Measurements from ENCODE around the gene KCNMA1. TPM values are rescaled to one million over a fixed set of nuclear protein-coding genes. Genes with fewer than 3 reads are reported as not detected.

Gene KCNMA1
- total RNA-seq, 3 donors from 2014 or later: 13.6 to 37.8 (median 15.1) TPM

DNA sequence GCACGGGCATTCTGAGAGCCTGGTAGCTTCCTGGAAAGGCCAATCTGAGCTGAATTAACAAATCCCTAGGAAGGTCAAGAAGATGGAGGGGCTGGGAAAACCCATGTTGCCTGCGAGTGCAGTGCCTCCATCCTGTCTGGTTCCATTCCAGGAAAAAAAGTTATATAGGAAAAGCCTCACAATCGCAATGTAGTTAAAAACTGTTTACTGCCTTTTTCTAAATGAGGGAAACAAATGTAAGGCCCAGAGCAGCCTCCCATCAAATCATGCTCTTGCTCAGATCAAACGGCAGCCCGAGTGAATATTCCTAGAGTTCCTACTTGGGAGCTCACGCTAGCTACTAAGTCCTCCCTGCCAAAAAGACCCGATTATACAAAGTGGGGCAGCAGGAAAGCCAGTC is 179.9 kb downstream of the KCNMA1 start:
- Histone ChIP-seq H3K27ac (no peak overlapping the region), H3K4me3 (no peak overlapping the region), H3K36me3 (no peaks in the 10 kb centered on the region), H3K9me3 (no peaks in the 10 kb centered on the region), H3K4me1 (no peaks in the 10 kb centered on the region), H3K27me3 (no peaks in the 10 kb centered on the region)
- intact Hi-C loops (cut with DNase I; ENCODE audit: low total_unique reads): no loop called here
- TF ChIP-seq POLR2A (IDR thresholded peaks at IDR 0.05): no peak
- TF ChIP-seq, protein P1, sequence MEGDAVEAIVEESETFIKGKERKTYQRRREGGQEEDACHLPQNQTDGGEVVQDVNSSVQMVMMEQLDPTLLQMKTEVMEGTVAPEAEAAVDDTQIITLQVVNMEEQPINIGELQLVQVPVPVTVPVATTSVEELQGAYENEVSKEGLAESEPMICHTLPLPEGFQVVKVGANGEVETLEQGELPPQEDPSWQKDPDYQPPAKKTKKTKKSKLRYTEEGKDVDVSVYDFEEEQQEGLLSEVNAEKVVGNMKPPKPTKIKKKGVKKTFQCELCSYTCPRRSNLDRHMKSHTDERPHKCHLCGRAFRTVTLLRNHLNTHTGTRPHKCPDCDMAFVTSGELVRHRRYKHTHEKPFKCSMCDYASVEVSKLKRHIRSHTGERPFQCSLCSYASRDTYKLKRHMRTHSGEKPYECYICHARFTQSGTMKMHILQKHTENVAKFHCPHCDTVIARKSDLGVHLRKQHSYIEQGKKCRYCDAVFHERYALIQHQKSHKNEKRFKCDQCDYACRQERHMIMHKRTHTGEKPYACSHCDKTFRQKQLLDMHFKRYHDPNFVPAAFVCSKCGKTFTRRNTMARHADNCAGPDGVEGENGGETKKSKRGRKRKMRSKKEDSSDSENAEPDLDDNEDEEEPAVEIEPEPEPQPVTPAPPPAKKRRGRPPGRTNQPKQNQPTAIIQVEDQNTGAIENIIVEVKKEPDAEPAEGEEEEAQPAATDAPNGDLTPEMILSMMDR (IDR thresholded peaks at IDR 0.05): no peak
- TF ChIP-seq POLR2AphosphoS5 (IDR thresholded peaks at IDR 0.05): no peak
- no peak for DNase-seq (ENCODE audit: low spot score in 2 of 2)

DNA sequence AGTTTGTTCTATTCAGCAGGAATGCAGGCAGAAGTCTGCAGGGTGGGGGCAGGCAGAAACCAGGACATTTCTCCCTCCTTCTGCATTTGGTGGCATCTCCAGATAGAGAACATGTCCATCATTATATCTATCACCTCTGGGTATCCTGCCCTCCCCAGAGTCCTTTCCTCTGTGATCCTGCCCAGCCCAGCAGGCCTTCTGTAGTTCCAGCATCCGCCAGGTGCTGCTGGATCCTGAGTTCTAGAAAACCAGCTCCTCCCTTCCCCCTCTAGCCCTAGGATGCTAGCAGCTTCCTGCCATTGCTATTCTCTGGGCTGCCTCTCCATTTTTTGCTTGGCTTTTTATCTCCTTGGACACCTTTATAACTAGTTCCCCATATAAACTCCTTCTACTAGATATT is 180.3 kb downstream of the KCNMA1 start:
- no peaks in the 10 kb centered on the region for H3K4me1 ChIP-seq
- intact Hi-C loops (cut with DNase I; ENCODE audit: low total_unique reads): no loop called here
- H3K27ac ChIP-seq: no peak overlapping the region
- DNase-seq (ENCODE audit: low spot score in 2 of 2): no peak
- no peaks in the 10 kb centered on the region for H3K27me3 ChIP-seq
- H3K9me3 ChIP-seq: no peaks in the 10 kb centered on the region
- H3K36me3 ChIP-seq: no peaks in the 10 kb centered on the region
- TF ChIP-seq, protein P1 (IDR thresholded peaks at IDR 0.05): no peak
- no peak for TF ChIP-seq POLR2A (IDR thresholded peaks at IDR 0.05)
- TF ChIP-seq POLR2AphosphoS5 (IDR thresholded peaks at IDR 0.05): no peak
- H3K4me3 ChIP-seq: no peak overlapping the region

DNA sequence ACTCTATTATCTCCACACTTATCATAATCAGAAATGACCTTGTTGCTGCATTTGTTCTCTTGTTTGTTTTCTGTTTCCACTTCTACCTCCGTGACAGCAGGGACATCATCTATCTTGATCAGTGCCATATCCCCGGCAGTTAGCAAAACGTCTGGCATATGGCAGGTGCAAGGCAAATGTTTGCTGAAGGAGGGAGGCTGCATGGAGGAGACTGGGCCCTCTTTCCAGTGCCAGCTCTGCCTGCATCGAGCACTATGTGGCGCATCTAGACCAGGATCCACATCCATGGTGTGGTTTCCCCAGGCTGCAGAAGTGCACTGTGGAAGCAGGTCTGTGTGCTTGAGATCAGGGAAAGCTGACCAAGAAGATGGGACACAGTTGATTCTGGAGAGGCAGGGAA is 181.2 kb downstream of the KCNMA1 start:
- no peaks in the 10 kb centered on the region for H3K27me3 ChIP-seq
- H3K27ac ChIP-seq: no peak overlapping the region
- DNase-seq (ENCODE audit: low spot score in 2 of 2): no peak
- no peaks in the 10 kb centered on the region for H3K36me3 ChIP-seq
- intact Hi-C loops (cut with DNase I; ENCODE audit: low total_unique reads): no loop called here
- H3K4me1 ChIP-seq: no peaks in the 10 kb centered on the region
- TF ChIP-seq, protein P1 (IDR thresholded peaks at IDR 0.05): no peak
- TF ChIP-seq POLR2A (IDR thresholded peaks at IDR 0.05): no peak
- no peak for TF ChIP-seq POLR2AphosphoS5 (IDR thresholded peaks at IDR 0.05)
- no peak overlapping the region for H3K4me3 ChIP-seq
- no peaks in the 10 kb centered on the region for H3K9me3 ChIP-seq

DNA sequence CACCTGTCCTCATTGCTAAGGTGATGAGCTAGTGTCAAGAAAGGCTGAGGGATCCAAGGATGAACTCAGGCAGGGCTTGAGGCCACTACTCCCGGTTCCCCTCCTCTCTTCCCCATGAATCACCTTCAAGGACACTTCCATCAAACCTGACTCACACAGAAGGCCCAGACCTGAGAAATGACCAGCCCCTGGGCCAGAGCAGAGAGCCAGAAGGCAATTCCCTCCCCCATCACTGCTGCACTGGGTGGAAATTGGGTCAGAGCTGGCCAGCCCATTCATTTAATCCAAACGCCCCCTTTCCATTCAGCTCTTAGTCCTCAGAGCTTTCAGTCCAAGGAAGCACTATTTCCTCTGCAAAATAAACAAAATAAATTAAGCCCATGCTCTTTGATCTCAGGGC is 182.0 kb downstream of the KCNMA1 start:
- Histone ChIP-seq H3K9me3 (no peaks in the 10 kb centered on the region), H3K36me3 (no peaks in the 10 kb centered on the region), H3K27me3 (no peaks in the 10 kb centered on the region), H3K27ac (no peak overlapping the region), H3K4me1 (no peaks in the 10 kb centered on the region), H3K4me3 (no peak overlapping the region)
- intact Hi-C loops (cut with DNase I; ENCODE audit: low total_unique reads): no loop called here
- DNase-seq (ENCODE audit: low spot score in 2 of 2): no peak
- TF ChIP-seq, protein P1 (IDR thresholded peaks at IDR 0.05): no peak
- TF ChIP-seq POLR2A (IDR thresholded peaks at IDR 0.05): no peak
- TF ChIP-seq POLR2AphosphoS5 (IDR thresholded peaks at IDR 0.05): no peak

DNA sequence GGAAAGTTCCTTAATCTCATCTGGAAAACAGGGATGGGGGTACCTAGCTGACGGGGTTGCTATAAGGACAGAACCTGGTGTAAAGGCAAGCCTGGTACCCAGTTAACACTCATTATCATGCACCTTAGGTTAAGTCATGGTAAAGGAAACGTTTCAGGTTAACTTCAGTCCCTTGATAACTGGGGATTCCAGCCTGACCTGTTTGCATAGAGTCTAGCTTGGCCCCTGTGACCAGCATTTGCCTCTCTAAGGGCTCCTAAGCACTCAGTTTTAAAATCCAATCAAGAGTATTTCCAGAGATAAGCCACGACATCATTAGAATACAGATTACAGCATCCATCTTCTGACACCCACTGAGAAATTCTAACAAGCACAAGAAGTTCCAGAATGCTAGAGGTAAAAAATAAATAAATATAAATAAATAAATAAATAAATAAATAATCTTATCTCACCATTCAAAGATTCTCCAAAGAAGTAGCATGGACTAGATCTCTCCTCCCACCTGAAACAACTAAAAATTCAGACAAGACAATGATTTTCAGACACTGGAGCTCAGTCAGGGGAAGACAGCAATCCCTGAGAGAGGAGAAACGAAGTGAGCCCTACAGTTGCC is 184.6 kb downstream of the KCNMA1 start:
- Histone ChIP-seq H3K27me3 (no peaks in the 10 kb centered on the region), H3K4me1 (no peaks in the 10 kb centered on the region), H3K9me3 (no peaks in the 10 kb centered on the region), H3K27ac (no peak overlapping the region), H3K4me3 (no peak overlapping the region), H3K36me3 (no peaks in the 10 kb centered on the region)
- TF ChIP-seq, protein P1 (IDR thresholded peaks at IDR 0.05): no peak
- TF ChIP-seq POLR2A (IDR thresholded peaks at IDR 0.05) (no peak), POLR2AphosphoS5 (IDR thresholded peaks at IDR 0.05) (no peak)
- intact Hi-C loops (cut with DNase I; ENCODE audit: low total_unique reads): no loop called here
- DNase-seq (ENCODE audit: low spot score in 2 of 2): no peak
